ENCODE measurements around the gene EXOSC9.

EXOSC9 gene

DNA sequence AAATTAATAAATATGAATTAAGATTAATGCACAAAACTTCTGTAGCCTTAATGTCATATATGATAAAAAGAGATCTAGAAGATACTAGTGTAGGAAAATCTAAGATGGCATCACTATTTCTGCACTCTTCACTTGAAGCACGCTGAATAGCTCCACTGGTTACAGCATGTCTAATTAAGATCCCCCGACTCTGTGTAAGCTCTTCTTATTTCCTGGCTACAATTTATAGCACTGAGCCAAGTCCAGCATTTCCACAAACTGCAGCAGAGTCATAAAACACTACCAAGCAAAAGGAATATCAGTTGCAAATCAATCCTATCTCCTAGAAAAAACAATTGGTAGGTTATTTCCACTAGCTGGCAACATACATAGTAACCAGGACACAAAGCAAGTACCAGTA is 23.8 kb downstream of the EXOSC9 start:
- DNase-seq = no peak

DNA sequence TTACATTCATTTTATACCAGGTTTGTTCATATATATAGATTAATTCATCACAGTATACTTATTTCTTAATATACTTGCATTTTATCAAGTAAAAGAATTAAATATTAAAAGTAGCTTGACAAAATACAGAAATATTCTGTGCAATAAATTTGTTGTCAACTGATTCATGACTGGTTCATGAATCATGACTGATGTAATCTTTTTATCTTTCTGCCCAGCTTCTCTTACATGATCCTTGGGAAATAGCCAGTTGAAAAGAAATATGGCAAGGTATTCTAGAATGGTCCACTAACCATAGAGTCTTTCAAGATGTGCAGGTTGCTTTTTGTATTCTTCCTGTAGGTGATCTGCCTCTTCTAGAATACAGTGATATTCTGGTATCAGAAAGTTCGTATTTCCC is 26.7 kb downstream of the EXOSC9 start:
- peak in 1 of 4 experiments; percentile 1 for DNase-seq

DNA sequence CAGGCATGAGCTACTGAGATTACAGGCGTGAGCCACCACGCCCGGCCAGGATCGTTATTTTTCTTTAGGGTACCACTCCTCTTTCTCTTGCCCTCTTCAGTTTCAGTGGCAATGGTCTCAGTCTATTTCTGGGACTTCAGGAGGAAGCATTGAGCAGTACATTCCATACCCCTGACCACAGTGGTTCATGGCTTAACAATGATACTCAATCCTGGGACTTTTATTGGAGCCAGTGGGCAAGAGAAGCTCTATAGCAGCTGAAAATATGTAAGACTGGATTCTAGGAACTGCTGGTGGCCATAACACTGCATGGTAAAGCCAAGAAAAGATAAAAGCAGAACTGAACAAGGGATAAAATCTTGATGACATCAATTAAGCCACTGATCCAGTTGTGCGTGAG is 28.4 kb downstream of the EXOSC9 start:
- DNase-seq = no peak

DNA sequence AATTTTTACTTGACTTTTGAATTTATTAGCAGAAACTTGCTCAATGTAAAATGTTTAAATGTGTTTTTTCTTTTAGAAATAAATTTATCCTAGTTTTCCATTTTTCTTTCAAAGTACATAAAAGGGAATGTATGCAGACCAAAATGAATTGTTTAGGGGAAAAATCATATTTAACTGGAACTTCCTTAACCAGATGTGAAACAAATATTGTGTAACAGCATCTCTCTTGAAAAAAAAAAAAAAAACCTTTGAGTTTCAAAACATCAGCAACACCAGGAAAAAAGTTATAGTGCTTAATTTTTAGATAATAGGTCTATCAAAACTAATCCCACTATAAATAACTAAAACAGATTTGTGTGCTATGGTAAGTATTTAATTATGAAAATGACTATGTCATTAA is 37.0 kb downstream of the EXOSC9 start:
- peak in 2 of 4 experiments; percentile 34 to 42 for DNase-seq

DNA sequence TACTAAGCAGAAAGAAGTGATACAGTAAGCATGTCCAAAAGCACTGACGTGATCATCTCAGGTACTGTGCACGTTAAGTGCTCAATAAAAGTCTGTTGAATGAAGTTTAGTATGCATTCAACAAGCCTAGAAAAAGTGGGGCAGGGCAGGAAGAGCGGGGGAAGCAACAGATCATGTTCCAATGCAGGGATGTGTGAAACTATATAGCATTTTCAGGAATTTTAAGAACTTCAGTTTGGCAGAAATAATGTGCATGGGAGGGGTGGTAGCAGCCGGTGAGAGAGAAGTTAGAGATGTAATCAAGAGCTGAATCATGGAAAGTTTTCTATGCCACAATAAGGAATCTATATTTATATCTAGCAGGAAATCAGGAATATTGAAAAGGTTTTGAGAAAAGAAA is 41.7 kb downstream of the EXOSC9 start:
- no peak for DNase-seq

DNA sequence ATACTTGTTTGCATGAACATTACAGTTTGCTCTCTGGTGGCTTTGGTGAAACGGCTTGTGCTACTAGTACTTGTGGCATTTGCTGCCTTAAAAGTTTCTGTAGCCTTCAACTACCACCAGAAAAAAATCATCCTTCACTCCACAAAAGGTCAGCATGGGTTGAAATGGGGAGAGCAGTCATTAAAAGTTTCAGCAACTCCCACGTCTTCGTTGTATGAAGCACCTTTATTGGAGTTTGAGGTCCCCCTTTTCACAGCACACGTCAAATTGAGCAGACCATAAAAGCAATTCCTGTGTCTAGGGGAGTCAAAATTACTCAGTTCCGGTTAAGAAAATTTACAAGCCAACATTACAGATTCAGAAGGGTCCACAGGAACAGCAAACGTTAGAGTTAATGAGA is 45.5 kb downstream of the EXOSC9 start:
- no peak for DNase-seq

GRCh38 chr4:121851354-121851753 is 50.2 kb downstream of the EXOSC9 start:
- no peak for DNase-seq

DNA sequence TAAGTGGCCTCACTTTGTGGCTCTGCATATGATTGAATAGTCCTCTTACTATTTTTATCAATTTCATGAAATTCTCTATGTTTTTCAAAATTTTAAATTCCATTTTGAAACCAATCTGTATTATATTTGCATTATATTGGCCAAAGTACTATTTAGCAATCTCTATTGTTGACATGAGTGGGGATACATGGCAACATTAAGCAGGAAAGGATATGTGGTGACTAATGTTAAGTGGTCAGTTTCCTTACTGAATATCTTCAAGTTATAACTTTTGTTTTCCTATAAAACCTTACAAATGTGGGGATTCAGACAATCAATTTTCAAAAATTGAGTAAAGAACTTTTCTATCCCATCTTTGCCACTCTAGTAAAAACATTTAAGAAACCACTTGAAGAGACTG is 59.0 kb downstream of the EXOSC9 start:
- DNase-seq = no peak

DNA sequence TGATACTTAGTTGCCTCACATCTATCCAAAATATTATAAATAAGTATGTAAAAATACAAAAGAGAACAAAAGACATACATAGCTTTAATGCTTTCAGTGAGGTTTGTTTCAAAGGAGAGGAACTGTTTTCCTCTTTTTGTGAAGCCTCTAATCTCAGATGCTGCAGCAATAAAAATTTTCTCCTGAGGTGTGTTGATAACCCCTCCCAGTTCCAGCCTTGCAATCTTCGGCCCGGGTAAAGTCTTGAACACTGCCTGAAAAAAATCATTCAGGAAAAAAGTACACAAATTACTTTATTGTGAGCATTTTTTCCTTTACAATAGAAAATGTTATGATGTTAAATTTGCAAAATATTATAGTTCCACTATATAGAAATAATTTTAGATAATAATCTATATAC is 60.3 kb downstream of the EXOSC9 start:
- DNase-seq = no peak

DNA sequence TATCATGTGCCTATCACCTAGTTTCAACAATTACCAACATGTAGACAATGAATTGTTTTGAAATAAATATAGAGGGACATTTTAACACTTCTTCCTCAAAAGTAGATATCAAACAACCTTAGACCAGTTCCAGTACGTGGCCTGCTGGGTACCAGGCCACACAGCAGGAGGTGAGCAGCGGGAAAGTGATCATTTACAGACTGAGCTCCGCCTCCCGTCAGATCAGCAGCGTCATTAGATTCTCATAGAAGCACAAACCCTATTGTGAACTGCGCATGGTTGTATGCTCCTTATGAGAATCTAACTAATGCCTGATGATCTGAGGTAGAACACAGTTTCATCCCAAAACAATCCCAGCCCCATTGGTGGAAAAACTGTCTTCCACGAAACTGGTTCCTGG is 62.7 kb downstream of the EXOSC9 start:
- DNase-seq = no peak
